Smooth muscle cell of the pulmonary artery (primary cell): ENCODE measurements around the gene ELAVL4. TPM values are rescaled to one million over a fixed set of nuclear protein-coding genes. Genes with fewer than 3 reads are reported as not detected.

Source experiments
- total RNA-seq: library from RNA; depleted of rRNA; stranded (reverse); fragments of >200 nt; gene quantifications from 2 replicates; pipeline ENCODE4 v1.2.3, GENCODE V29; 2014

ELAVL4 gene
- total RNA-seq, result not detected in 2 replicates

DNA sequence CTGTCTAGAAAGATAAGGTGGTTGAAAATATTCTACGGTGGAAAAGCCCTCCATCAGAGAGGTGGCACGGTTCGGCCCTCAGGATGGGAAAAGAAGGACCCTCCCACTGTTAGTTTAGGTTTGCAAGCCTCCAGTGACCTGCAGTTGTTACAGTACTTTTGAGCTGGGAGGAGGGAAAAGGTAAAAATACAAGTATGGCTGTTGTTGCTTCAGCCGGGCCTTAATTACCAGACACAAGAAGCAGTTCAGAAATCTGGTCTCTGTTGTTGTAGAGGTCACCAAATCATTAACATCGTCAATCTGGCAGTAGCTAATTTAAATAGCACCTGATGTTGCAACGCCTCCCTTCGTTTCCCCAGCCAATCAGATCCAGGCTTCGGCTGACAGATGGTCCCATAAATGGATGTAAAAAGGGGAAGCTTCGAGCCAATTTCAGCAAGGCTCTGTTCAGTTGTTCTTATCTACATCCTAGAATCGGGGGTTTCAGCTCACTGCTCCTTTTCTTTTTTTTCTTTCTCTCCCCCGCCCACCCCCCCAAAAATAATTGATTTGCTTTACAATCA, at the start of gene ELAVL4:
Gene ELAVL4 (plus strand): TSS at position 424 of the 563 bp plus-strand sequence. CDS start 270 bp downstream, outside the sequence.

Other genes starting within 250 kb of the ELAVL4 start
- not detected in 2 replicates for gene AGBL4, start 85.0 kb upstream of the ELAVL4 start, total RNA-seq